Endodermal cell (in vitro differentiated cells): ENCODE results near the gene PCIF1. TPM values are rescaled to one million over a fixed set of nuclear protein-coding genes. Genes with fewer than 3 reads are reported as not detected.
"Not testable (repeated sequence)": the region's sequence is repeated elsewhere in the genome, so short reads cannot be mapped to it uniquely, and the experiment has no call there.

Source experiments
- DNase-seq: peaks from one replicate; pipeline ENCODE4 v3.0.0-alpha.2; 2017
- H3K27ac ChIP-seq: 2 replicates; pipeline ENCODE4 v1.5.1; 2013; ENCODE audit warnings: mild to moderate bottlenecking, low read depth, low read length, moderate library complexity
- H3K27me3 ChIP-seq: 2 replicates; pipeline ENCODE4 v1.6.1; 2013; ENCODE audit warnings: mild to moderate bottlenecking, low read length, moderate library complexity; ENCODE audit not compliant: insufficient read depth, control insufficient read depth, poor library complexity, severe bottlenecking
- H3K36me3 ChIP-seq: 2 replicates; pipeline ENCODE4 v1.7.0; 2013; ENCODE audit warnings: mild to moderate bottlenecking, low read length, moderate library complexity; ENCODE audit not compliant: control insufficient read depth, insufficient read depth
- H3K4me1 ChIP-seq: one replicate; pipeline ENCODE4 v1.7.0; 2013; ENCODE audit warnings: low read length; ENCODE audit not compliant: control insufficient read depth, insufficient read depth
- H3K4me3 ChIP-seq: 2 replicates; pipeline ENCODE4 v1.5.1; 2013; ENCODE audit warnings: mild to moderate bottlenecking, low read length, moderate library complexity
- H3K9ac ChIP-seq: 2 replicates; pipeline ENCODE4 v1.6.1; 2013; ENCODE audit warnings: mild to moderate bottlenecking, low read length, moderate library complexity; ENCODE audit not compliant: poor library complexity, severe bottlenecking; ENCODE audit errors: extremely low read depth
- H3K9me3 ChIP-seq: 2 replicates; pipeline ENCODE4 v1.6.1; 2013; ENCODE audit warnings: mild to moderate bottlenecking, low read length, moderate library complexity; ENCODE audit not compliant: control insufficient read depth
- H3K27ac Mint-ChIP-seq: 2 replicates; pipeline ENCODE4 v1.8.0; 2020; ENCODE audit warnings: mixed read lengths
- H3K27me3 Mint-ChIP-seq: 2 replicates; pipeline ENCODE4 v1.8.0; 2021; ENCODE audit warnings: mild to moderate bottlenecking, mixed read lengths; ENCODE audit not compliant: insufficient read depth
- H3K36me3 Mint-ChIP-seq: 2 replicates; pipeline ENCODE4 v1.8.0; 2020; ENCODE audit warnings: low read depth, mixed read lengths
- H3K4me1 Mint-ChIP-seq: 2 replicates; pipeline ENCODE4 v1.8.0; 2020; ENCODE audit warnings: mixed read lengths
- H3K4me3 Mint-ChIP-seq: 2 replicates; pipeline ENCODE4 v1.8.0; 2020; ENCODE audit warnings: mild to moderate bottlenecking, moderate library complexity, mixed read lengths
- H3K9me3 Mint-ChIP-seq: 2 replicates; pipeline ENCODE4 v1.8.0; 2020; ENCODE audit warnings: mild to moderate bottlenecking, mixed read lengths
- CTCF ChIP-seq: fragments of 200-600 bp; sonication (generic); conservative IDR thresholded peaks from 2 replicates; pipeline ENCODE4 v1.5.0; 2021; ENCODE audit warnings: antibody characterized with exemption, mild to moderate bottlenecking
- WGBS, 2 experiments: methylation state at CpG; one replicate each; pipeline versions ENCODE4 v1.1.5 to v1.1.7; 2013; ENCODE audit warnings: missing lambda C conversion rate in 2 of 2, mixed read lengths in 1 of 2; ENCODE audit not compliant: insufficient coverage in 1 of 2, insufficient read length in 1 of 2; 5-methylcytosine and 5-hydroxymethylcytosine counted together
- total RNA-seq, 2 donors: library from RNA; stranded (reverse); fragmentation: NEBNext Ultra II Directional in 1 of 2; extraction: Animal tissue kit (Norgen Biotek cat#: 25700) in 1 of 2; gene quantifications; 2 replicates in 1 of 2; 3 replicates in 1 of 2; pipeline ENCODE4 v1.2.1, GENCODE V29; 2021

Gene PCIF1
- total RNA-seq, 2 donors from 2014 or later = 22.0 to 34.5 TPM

- Mint-ChIP-seq H3K4me1 (no peaks in the 10 kb centered on the region), H3K36me3 (no peaks in the 10 kb centered on the region), H3K27ac (no peak overlapping the region), H3K9me3 (no peaks in the 10 kb centered on the region), H3K27me3 (no peaks in the 10 kb centered on the region), H3K4me3 (no peak overlapping the region)
- Histone ChIP-seq H3K4me1 (no peaks in the 10 kb centered on the region), H3K9me3 (no peaks in the 10 kb centered on the region), H3K27ac (no peak overlapping the region), H3K4me3 (no peak overlapping the region), H3K27me3 (no peaks in the 10 kb centered on the region), H3K36me3 (no peaks in the 10 kb centered on the region), H3K9ac (no peak overlapping the region)
- 73 to 84% methylated on average over 4 to 11 of the region's 12 CpGs for WGBS, 2 experiments
- no peak for TF ChIP-seq CTCF
- peak; percentile 64 for DNase-seq
These were observed 58.9 kb downstream of the PCIF1 start for GRCh38 chr20:45993197-45993951.

GRCh38 chr20:45994761-45995493 is 60.4 kb downstream of the PCIF1 start:
- 80 to 85% methylated on average over 8 to 9 of the region's 9 CpGs for WGBS, 2 experiments
- no peaks in the 10 kb centered on the region for H3K27me3 ChIP-seq
- no peaks in the 10 kb centered on the region for H3K4me1 ChIP-seq
- H3K27ac Mint-ChIP-seq = no peak overlapping the region
- H3K4me3 ChIP-seq = no peak overlapping the region
- no peaks in the 10 kb centered on the region for H3K27me3 Mint-ChIP-seq
- H3K36me3 ChIP-seq = no peaks in the 10 kb centered on the region
- H3K9ac ChIP-seq = no peak overlapping the region
- H3K27ac ChIP-seq = no peak overlapping the region
- H3K4me3 Mint-ChIP-seq = no peak overlapping the region
- H3K9me3 ChIP-seq = no peaks in the 10 kb centered on the region
- H3K9me3 Mint-ChIP-seq = no peaks in the 10 kb centered on the region
- H3K4me1 Mint-ChIP-seq = no peaks in the 10 kb centered on the region
- no peak for DNase-seq
- H3K36me3 Mint-ChIP-seq = no peaks in the 10 kb centered on the region
- no peak for TF ChIP-seq CTCF

GRCh38 chr20:45995495-45996097 is 61.1 kb downstream of the PCIF1 start:
- H3K36me3 Mint-ChIP-seq, H3K4me3 Mint-ChIP-seq, H3K9me3 Mint-ChIP-seq, H3K4me1 Mint-ChIP-seq, H3K9ac ChIP-seq, H3K27ac Mint-ChIP-seq, H3K27me3 Mint-ChIP-seq, H3K36me3 ChIP-seq, H3K9me3 ChIP-seq, H3K4me3 ChIP-seq, H3K27ac ChIP-seq, DNase-seq, H3K27me3 ChIP-seq, H3K4me1 ChIP-seq: not testable (repeated sequence)
- WGBS, 2 experiments = 88 to 92% methylated on average over 3 to 6 of the region's 6 CpGs
